GM19240 (cell line): ENCODE results near the gene GNAS-AS1.

Experiments
- DNase-seq: peaks from one replicate; pipeline ENCODE4 v3.0.0; 2011; ENCODE audit warnings: low spot score; ENCODE audit not compliant: insufficient read length

The GNAS-AS1 gene

DNA sequence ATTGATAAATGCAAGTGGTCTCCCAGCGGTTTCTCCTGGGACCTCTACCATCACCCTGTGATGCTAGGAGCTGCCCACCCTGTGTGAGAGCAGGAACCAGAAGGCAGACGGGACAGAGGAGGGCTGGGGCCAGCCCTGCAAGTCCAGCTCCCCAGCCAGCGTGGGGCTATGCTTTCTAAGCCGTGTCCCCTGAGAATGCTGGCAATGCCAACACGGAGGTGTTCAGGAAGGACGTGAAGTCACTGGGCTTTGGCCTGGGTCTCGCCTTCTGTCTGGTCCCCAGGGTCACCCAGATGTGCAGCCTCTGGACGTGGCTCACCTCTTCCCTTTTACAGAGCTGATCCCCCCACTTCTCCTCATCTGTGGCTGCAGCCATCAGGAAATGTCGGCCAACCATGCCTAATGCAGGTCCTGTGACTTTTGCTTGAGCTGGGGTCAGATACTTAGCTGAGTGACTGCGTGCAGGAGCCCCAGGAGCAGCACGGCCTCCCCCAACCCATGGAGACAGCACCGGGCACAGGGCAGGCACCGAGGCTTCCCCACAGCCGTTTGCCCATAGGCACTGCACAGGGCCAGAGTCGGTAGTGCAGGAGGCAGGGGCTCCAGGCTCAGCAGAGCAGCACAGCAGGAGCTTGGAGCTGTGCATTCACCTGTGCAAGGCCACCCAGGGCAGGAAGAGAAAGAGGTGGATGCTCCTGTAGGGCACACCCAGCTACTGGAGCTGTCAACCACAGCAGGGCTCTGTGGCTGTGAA lies 66.2 kb downstream of the GNAS-AS1 start:
- DNase-seq = no peak

DNA sequence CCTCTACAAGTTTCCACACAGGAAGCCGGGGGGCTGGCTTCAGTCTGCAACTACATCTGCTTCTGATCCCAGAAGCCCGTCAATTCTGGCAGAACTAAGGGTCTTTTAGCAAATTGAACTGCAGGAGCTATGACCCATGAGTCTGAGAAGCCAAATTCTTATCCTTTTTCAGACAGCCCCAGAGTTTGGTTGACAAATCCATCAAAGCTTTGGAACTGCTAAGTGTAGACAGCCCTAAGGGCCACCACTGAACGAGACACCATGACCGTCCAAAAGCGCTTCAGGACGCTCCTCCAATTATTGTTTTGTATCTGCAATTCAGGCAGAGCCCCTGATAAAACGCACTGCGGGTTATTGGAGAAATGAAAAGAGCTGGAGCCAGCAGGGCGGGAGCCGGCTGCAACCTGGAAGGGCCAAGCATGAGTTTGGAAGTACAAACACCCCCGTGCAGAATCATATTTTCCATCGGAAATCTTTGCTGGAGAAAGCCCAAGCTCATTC lies 67.1 kb downstream of the GNAS-AS1 start:
- no peak for DNase-seq

DNA sequence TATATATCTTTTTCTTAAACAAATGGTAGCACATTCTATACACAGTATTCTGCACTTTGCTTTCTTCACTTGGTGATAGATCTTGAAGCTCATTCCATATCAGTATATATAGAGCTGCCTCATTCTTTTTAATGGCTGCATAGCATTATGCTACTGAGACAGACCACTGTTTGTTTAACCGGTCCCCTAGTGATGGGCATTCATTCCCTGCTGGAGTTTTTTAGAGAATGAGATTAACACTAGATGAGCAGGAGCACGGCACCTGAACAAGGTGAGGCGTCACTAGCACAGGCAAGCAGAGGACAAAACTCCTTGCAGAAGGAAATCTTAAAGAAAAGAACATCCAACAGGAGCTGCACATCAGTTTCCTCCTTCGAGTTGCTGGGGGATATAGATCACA lies 69.6 kb downstream of the GNAS-AS1 start:
- no peak for DNase-seq

DNA sequence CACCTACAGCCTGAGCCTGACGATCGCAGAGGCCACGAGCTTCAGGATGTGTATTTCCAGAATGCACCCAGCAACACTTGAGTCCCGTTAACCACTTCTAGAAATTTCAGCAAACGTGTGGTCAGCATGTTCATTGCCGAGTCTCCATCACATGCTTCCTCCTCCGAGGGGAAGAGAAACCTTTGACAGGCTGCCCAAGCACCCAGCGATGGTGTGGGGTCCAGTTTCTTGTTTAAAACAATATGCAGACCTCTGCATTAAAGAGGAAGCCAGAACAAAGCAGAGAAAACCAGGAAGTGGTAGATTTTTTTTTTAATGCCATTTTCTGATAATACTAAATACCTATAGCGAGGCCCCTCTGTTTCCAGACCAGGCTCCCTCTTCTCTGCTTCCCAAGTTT lies 71.9 kb downstream of the GNAS-AS1 start:
- DNase-seq = no peak

DNA sequence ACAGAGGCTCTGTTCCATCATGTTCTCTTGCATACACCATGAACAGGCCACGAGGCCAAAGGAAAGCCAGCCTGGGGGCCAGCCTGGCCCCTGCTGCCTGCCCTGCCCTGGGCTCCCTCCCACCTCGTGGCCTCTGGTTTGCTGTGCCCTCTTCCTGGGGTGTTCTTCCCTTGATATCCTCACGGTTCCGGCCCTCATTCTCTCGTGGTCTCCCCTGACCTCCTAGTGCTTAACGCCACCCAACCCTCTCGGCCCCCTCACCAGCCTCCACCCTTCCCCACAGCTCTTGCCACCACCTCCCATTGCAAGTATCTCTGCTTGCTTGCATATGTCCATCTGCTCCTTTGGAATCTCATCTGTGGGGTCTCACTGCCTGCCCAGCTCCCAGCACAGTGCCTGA lies 73.0 kb downstream of the GNAS-AS1 start:
- DNase-seq = no peak

DNA sequence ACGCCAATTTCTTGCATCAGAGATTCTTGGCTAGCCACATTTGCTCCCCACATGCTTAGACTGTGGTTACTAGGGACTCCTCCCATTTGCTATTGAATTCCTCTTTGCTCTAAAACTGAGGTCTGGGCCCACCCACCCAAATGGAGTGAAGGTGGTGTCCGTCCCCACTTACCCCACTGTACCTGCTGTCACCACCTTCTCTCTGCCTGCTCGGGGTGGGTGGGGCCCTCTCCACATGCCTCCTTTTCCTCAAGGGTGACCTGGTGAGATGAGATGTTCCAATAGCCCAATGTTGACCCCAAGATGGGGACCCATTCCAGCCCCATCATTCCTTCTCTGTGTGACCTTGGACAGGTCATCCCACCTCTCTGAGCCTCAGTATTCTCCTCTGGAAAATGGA lies 74.6 kb downstream of the GNAS-AS1 start:
- DNase-seq = no peak

DNA sequence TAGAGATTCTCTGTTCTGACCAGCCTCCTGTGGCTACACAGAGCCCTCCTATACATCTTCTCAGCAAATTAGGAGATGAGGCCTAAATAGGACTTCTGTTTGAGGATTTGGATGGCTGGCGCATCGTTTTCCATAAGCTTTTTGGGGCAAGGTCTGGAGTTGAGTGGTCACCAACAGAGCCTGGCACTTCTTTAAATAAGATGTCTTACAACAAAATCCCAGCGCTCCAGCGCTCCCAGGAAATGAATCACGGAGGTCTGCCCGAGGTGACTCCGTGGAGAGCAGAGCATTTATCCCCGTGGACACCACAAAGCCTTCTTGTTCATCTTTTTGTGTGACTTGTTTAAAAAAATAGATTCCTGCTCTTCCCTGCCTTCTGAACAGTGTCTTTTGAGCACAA lies 75.3 kb downstream of the GNAS-AS1 start:
- no peak for DNase-seq

DNA sequence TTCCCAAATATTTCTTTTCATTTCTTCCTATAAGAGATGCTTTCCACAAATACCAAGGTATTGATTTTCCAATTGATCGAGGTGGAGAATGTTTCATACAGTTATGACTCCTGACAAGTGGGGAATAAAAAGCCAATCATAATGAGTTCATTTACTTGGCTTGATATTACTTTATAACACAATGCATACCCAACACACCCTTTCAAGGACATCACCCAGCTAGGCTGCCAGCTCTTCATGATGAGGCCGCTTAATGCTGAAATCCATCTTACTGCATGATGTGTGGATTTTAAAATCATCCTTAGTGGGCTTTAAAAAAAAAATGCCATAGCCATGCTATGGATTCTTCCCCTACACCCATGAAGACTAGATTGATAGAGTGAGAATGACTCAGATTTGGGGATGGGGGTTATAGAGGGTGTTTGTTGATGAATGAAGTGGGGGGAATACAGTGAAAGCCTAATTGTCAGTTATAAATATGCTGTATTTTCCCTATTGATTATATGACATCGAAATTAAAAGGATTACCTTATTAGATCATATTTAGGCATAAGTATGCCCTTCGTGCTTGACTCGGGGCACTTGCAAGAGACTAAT lies 75.9 kb downstream of the GNAS-AS1 start:
- no peak for DNase-seq

DNA sequence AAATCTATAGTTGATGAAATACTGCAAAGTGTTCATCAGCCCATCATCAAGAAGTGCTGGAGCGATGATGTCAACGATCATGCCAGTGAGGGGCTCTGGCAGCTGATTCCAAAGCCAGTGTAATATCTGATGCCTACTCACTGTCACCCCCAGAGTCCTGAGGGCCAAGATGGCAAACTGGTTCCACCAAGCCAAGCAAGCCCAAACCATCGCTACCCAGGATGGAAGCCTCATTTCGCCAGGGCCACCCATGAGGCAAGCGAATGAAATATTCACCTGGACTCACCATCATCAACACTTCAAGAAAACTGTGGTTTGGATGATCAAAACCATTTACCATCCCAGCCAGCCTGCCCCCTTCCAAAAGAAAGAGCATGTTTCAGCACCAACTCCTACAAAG lies 76.5 kb downstream of the GNAS-AS1 start:
- no peak for DNase-seq

DNA sequence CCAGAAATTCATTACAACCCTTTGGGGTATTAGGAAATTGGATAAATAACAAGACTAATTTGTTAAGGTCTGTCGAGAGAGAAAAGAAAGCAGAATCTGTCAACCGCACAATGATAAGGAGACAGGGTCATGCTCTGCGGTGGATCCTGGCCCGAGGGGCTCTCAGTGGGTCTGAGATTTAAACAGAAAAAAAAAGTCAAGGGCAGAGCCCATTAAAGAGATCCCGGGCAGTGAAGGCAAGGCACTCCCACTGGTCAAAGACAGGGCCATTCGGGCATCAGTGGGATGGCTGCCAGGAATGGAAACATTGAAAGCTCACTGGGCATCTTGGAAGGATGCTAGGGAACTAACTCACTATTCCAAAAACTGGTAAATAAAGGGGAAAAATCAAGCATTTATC lies 77.9 kb downstream of the GNAS-AS1 start:
- DNase-seq = no peak
